Fibroblast of villous mesenchyme (primary cell): ENCODE results near the gene PIK3CD. TPM values are rescaled to one million over a fixed set of nuclear protein-coding genes. Genes with fewer than 3 reads are reported as not detected.
"Not testable (repeated sequence)": the region's sequence is repeated elsewhere in the genome, so short reads cannot be mapped to it uniquely, and the experiment has no call there.

Experiments used
- DNase-seq: peaks from one replicate; pipeline ENCODE4 v3.0.0-alpha.2; 2010; ENCODE audit warnings: low read depth
- H3K4me3 ChIP-seq: 2 replicates; pipeline ENCODE4 v1.5.1; 2011; ENCODE audit warnings: low read depth, mild to moderate bottlenecking, low read length
- total RNA-seq: library from RNA; depleted of rRNA; stranded (reverse); fragments of >200 nt; gene quantifications from 2 replicates; pipeline ENCODE4 v1.2.3, GENCODE V29; 2012
- TF ChIP-seq, protein P1 (sequence below): IDR thresholded peaks from 2 replicates; pipeline ENCODE4 v1.5.1; 2012; ENCODE audit warnings: low read depth, mild to moderate bottlenecking, low read length; ENCODE audit not compliant: insufficient read depth

PIK3CD gene
- total RNA-seq, 1 donor: 27.6 TPM

DNA sequence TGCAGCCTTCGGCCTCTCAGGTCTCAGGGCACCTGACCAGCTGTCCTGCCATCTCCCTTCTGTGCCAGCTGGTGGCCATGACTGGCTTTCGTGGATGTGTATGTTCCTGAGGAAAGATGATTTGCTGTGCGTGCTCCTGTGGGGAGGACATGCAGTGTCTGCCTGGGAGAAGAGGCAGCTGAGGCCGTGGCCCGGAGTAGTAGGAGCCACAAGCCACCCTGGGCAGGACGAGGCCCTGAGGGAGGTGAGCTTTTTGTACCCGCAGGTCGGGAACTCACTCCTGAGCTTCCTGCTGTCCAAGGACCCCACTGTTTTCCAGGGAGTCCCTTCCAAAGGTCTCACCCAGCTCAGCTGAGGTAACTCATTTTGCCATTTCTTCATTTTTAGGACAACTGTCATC is 58.5 kb downstream of the PIK3CD start:
- TF ChIP-seq, protein P1, sequence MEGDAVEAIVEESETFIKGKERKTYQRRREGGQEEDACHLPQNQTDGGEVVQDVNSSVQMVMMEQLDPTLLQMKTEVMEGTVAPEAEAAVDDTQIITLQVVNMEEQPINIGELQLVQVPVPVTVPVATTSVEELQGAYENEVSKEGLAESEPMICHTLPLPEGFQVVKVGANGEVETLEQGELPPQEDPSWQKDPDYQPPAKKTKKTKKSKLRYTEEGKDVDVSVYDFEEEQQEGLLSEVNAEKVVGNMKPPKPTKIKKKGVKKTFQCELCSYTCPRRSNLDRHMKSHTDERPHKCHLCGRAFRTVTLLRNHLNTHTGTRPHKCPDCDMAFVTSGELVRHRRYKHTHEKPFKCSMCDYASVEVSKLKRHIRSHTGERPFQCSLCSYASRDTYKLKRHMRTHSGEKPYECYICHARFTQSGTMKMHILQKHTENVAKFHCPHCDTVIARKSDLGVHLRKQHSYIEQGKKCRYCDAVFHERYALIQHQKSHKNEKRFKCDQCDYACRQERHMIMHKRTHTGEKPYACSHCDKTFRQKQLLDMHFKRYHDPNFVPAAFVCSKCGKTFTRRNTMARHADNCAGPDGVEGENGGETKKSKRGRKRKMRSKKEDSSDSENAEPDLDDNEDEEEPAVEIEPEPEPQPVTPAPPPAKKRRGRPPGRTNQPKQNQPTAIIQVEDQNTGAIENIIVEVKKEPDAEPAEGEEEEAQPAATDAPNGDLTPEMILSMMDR: no peak
- H3K4me3 ChIP-seq: no peak overlapping the region
- no peak for DNase-seq

DNA sequence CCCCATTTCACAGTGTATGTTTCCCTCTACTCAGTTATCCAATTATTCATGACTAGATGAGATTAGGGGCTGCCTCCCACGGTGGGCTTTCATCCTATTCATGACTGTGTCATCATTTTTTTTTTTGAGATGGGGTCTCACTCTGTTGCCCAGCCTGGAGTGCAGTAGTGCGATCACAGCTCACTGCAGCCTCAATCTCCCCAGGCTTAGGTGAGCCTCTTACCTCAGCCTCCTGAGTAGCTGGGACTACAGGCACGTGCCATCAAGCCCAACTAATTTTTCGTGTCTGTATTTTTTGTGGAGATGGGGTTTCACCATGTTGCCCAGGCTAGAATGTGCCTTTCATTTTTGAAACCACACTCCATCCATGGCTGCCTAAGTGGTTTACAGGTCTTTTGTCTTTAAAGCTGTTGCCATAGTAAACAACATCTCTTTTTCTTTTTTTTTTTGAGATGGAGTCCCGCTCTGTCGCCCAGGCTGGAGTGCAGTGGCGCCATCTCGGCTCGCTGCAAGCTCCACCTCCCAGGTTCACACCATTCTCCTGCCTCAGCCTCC is 60.0 kb downstream of the PIK3CD start:
- DNase-seq: no peak
- TF ChIP-seq, protein P1: no peak
- no peak overlapping the region for H3K4me3 ChIP-seq

DNA sequence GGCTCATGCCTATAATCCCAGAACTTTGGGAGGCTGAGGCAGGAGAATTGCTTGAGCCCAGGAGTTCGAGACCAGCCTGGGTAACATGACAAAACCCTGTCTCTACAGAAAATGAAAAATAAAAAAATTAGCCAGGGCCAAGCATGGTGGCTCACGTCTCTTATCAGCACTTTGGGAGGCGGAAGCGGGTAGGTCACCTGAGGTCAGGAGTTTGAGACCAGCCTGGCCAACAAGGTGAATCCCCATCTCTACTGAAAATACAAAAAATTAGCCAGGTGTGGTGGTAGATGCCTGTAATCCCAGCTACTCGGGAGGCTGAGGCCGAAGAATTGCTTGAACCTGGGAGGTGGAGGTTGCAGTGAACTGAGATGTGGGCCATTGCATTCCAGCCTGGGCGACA is 61.2 kb downstream of the PIK3CD start:
- not testable (repeated sequence) for DNase-seq, H3K4me3 ChIP-seq

DNA sequence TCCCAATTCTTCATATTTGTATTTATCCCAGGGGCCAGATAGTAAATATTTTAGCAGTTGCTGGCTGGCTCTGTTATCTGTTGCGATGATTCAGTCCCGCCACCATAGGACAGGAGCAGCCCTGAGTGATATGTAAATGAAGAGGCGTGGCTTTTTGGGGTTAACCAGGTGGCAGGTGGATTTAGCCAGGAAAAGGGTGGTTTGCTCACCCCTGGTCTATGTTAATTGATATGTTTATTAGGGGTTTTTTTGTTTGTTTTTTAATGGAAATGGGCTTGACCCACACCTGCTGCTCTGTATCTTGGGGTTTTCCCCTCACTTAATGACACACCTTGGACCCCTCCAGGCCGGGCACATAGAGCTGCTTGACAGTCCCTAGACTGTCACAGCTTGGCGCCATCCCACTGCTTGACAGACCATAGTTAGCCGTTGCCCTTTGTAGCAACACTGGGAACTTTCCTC is 62.8 kb downstream of the PIK3CD start:
- TF ChIP-seq, protein P1: no peak
- no peak overlapping the region for H3K4me3 ChIP-seq
- no peak for DNase-seq

DNA sequence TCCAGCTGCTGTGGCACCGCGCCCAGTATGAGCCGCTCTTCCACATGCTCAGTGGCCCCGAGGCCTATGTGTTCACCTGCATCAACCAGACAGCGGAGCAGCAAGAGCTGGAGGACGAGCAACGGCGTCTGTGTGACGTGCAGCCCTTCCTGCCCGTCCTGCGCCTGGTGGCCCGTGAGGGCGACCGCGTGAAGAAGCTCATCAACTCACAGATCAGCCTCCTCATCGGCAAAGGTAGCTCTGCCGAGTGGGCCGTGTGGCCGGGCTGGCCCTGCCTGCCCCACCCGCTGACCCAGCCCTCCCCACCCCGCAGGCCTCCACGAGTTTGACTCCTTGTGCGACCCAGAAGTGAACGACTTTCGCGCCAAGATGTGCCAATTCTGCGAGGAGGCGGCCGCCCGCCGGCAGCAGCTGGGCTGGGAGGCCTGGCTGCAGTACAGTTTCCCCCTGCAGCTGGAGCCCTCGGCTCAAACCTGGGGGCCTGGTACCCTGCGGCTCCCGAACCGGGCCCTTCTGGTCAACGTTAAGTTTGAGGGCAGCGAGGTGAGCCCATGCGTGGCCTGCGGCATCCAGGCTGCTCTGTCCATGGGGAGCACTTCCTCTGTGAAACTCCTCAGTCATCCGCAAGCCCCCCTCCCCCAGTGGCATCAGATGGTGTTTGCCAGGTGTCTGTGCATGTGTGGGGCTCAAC is 64.2 kb downstream of the PIK3CD start:
- DNase-seq: no peak
- TF ChIP-seq, protein P1: no peak
- H3K4me3 ChIP-seq: no peak overlapping the region

DNA sequence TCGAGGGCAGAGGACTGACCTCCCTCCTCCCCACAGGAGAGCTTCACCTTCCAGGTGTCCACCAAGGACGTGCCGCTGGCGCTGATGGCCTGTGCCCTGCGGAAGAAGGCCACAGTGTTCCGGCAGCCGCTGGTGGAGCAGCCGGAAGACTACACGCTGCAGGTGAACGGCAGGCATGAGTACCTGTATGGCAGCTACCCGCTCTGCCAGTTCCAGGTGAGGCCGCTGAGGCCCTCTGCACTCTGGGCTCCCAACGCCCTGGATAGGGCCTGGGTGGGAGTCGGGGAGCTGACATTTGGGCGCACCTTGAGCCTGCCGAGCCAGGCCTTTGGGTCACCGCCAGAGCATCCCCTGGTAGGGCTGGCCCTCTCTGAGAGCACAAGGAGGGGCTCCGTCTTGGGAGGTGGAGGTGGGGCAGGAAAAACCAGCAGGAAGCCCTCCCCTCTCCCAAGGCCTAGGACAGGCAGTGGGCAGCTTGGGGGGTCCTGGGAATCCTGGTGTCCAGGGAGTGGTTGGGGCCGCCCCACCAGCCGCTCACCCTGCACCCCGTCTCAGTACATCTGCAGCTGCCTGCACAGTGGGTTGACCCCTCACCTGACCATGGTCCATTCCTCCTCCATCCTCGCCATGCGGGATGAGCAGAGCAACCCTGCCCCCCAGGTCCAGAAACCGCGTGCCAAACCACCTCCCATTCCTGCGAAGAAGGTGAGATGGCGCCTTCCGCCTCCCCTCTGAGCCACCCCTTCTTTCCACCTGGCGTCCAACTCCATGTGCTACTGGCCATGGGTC is 65.1 kb downstream of the PIK3CD start:
- TF ChIP-seq, protein P1: no peak
- DNase-seq: no peak

More for the DNA sequence above, 65.1 kb downstream of the PIK3CD start:
- no peak overlapping the region for H3K4me3 ChIP-seq
